ENCODE results near the gene IL18R1. TPM values are rescaled to one million over a fixed set of nuclear protein-coding genes. Genes with fewer than 3 reads are reported as not detected.

IL18R1 gene, protein sequence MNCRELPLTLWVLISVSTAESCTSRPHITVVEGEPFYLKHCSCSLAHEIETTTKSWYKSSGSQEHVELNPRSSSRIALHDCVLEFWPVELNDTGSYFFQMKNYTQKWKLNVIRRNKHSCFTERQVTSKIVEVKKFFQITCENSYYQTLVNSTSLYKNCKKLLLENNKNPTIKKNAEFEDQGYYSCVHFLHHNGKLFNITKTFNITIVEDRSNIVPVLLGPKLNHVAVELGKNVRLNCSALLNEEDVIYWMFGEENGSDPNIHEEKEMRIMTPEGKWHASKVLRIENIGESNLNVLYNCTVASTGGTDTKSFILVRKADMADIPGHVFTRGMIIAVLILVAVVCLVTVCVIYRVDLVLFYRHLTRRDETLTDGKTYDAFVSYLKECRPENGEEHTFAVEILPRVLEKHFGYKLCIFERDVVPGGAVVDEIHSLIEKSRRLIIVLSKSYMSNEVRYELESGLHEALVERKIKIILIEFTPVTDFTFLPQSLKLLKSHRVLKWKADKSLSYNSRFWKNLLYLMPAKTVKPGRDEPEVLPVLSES
- 6.4 TPM in 2 replicates for total RNA-seq

DNA sequence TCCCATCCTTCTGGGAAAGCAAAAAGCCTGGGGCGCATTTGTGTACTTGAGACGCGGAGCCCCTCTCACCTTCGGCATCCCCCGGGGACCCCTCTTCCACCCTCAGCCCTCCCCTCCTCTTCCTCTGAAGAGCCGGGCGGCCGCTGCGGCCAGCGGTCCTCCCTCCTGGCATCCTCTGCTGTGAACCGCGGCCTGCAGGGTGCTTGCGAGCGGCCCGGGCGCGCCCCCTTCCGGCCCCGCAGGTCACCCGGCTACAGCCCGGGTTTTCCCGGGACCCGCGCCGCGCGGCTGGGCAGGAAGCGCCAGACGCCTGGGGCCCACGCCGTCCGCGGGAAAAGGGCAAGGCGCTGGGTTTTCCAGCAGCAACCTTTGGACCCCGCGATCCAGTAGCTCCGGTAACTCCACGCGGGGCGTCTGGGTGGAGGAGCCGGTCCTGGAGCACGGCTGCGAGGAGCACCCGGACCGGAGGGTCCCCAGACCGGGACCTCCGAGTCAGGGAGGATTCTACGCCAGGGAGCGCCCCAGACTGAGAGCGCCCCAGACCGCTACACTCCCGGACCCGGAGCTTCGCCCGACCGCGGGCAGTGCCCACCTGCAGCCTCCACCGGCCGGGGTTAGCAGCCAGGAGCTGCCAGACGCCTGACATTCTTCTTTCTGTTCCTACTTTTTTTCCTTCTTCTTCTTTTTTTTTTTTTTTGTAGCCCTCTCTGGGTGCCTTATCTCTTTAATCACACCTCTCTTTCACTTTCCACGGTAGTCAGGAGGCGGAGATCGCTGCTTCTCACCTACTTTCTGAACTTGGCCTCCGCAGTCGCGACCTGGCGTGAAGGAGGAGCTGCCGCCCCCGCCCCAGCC lies at the start of gene IL18R1:
IL18R1 (plus strand) TSS at position 271 of the 855 bp plus-strand sequence. CDS start 6,865 bp downstream, outside the sequence.

DNA sequence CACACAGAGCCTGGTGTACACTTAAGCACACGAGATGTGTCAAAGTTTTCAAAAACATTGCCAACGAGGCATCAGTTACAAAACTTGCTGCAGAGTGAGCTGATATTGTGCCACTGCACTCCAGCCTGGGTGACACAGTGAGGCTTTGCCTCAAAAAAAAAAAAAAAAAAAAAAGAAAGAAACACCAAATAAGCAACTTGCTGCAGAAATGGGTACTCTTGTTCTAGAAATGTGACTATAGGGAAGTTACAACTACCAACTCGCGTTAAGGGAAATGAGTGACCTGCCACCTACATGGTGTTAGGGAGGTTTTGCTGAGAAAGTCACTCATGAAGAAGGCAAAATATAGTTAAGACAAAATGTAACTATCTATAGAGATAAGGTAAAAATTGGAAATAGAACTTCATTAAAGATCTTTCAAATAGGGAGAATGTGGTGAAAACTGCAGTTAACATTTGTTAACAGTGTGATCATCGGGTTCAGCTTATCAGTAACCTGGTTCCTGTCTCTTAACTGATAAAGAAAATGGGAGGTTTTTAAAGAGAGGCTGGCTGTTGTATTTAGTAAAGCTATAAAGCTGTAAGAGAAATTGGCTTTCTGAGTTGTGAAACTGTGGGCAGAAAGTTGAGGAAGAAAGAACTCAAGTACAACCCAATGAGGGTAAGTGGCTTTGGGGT lies 44.5 kb upstream of the IL18R1 start, which contains the start of gene IL1RL1:
IL1RL1 (plus strand) TSS at position 600 of the 677 bp plus-strand sequence. CDS start 26,702 bp downstream, outside the sequence.

DNA sequence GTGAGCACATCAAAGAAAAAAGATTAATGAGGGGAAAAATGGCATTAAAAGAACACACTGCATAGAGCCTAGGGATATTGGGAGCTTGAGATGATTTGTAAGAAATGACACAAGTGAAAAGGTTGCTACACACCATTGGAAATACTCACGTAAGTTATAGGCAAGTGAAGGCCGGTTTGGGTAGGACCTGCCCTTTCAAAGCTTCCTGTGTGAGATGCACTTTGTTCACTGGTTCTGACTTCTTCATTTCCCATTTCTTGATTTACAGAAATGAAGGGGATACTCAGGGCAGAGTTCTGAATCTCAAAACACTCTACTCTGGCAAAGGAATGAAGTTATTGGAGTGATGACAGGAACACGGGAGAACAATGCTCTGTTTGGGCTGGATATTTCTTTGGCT lies 67.3 kb downstream of the IL18R1 start, which contains the start of gene IL18RAP:
IL18RAP (plus strand) TSS at position 251 of the 400 bp plus-strand sequence; CDS start at position 369, 118 bp downstream.

Small RNA genes within 50 kb of the gene (small RNA-seq; reads per million reads assigned to genes)
- gene MIR4772, result not detected

Other genes with a start within 250 kb of the IL18R1 start
- 5.4 and 10.9 TPM in 2 replicates for gene IL1R1, start 213.1 kb upstream of the IL18R1 start, total RNA-seq
- gene IL1RL2, start 168.8 kb upstream of the IL18R1 start, total RNA-seq, result 0.07 TPM in 1 of 2 replicates, not detected in the other
- gene IL1RL1, start 44.2 kb upstream of the IL18R1 start, total RNA-seq, result 159 and 193 TPM in 2 replicates
- 0.07 TPM in 1 of 2 replicates, not detected in the other for gene IL18RAP, start 67.4 kb downstream of the IL18R1 start, total RNA-seq
- not detected in 2 replicates for gene SLC9A4, start 117.4 kb downstream of the IL18R1 start, total RNA-seq

Data from thoracic aorta endothelial cell (primary cell).